HEK293 (cell line): ENCODE measurements around the gene HSDL2.

Source experiments
- CTCF ChIA-PET: fragments of 350-600 bp; formaldehyde crosslinking; extraction: SDS; loops from one replicate; lab custom pipeline; 2021; ENCODE audit warnings: antibody characterized with exemption; lab: Yijun Ruan, JAX
- POLR2A ChIA-PET: fragments of 300-600 bp; formaldehyde crosslinking; extraction: SDS; loops from one replicate; lab custom pipeline; 2020; ENCODE audit warnings: antibody characterized with exemption, inconsistent platforms; lab: Yijun Ruan, JAX
- H3K27ac ChIP-seq: fragments of 200-500 bp; sonication (Bioruptor generic); 2 replicates; pipeline ENCODE4 v1.5.1; 2014; ENCODE audit warnings: low read depth, low read length, control low read depth, inconsistent platforms; ENCODE audit errors: extremely low read depth
- H3K36me3 ChIP-seq, 2 experiments: fragments of 200-500 bp in 1 of 2; sonication (Bioruptor generic) in 1 of 2; 1 replicate in 1 of 2; 2 replicates in 1 of 2; pipeline ENCODE4 v1.5.1; 2014 to 2017; ENCODE audit warnings: inconsistent platforms in 2 of 2, low read length in 2 of 2; ENCODE audit not compliant: control insufficient read depth in 2 of 2, insufficient read depth in 1 of 2
- H3K4me1 ChIP-seq: fragments of 200-500 bp; sonication (Bioruptor generic); 2 replicates; pipeline ENCODE4 v1.5.1; 2014; ENCODE audit warnings: mild to moderate bottlenecking, low read length, inconsistent platforms; ENCODE audit not compliant: control insufficient read depth, insufficient read depth
- H3K4me3 ChIP-seq: 2 replicates; pipeline ENCODE4 v1.5.1; 2011; ENCODE audit warnings: low read depth, mild to moderate bottlenecking, control low read depth, low read length, moderate library complexity
- H3K9me3 ChIP-seq: fragments of 200-500 bp; sonication (Bioruptor generic); 2 replicates; pipeline ENCODE4 v1.5.1; 2014; ENCODE audit warnings: low read depth, low read length, inconsistent platforms; ENCODE audit not compliant: control insufficient read depth, insufficient read depth
- KLF1 ChIP-seq: fragments of 450-650 bp; formaldehyde crosslinking; IDR thresholded peaks from 2 replicates; pipeline ENCODE4 v1.5.1; 2016; ENCODE audit warnings: missing biosample characterization, missing genetic modification characterization
- KLF10 ChIP-seq: fragments of 450-650 bp; IDR thresholded peaks from 2 replicates; pipeline ENCODE4 v1.5.1; 2018; ENCODE audit warnings: missing biosample characterization, mild to moderate bottlenecking, missing genetic modification characterization
- KLF8 ChIP-seq: fragments of 450-650 bp; formaldehyde crosslinking; IDR thresholded peaks from 2 replicates; pipeline ENCODE4 v1.5.1; 2016; ENCODE audit warnings: missing biosample characterization, missing genetic modification characterization
- MZF1 ChIP-seq: fragments of 450-650 bp; formaldehyde crosslinking; IDR thresholded peaks from 2 replicates; pipeline ENCODE4 v1.5.1; 2017; ENCODE audit warnings: missing biosample characterization, missing genetic modification characterization, borderline replicate concordance
- SETDB1 ChIP-seq: IDR thresholded peaks from one replicate; pipeline ENCODE4 v1.6.1; 2017; ENCODE audit warnings: mild to moderate bottlenecking, low read length, moderate library complexity, mixed read lengths; ENCODE audit not compliant: insufficient read length
- TCF7L2 ChIP-seq: IDR thresholded peaks from 2 replicates; pipeline ENCODE4 v1.6.1; 2011; ENCODE audit warnings: low read depth, mild to moderate bottlenecking, inconsistent platforms, low read length, moderate library complexity, borderline replicate concordance
- ZFP37 ChIP-seq: fragments of 450-650 bp; formaldehyde crosslinking; IDR thresholded peaks from 2 replicates; pipeline ENCODE4 v1.5.1; 2016; ENCODE audit warnings: missing biosample characterization, missing genetic modification characterization
- ZFP41 ChIP-seq: fragments of 450-650 bp; formaldehyde crosslinking; IDR thresholded peaks from 2 replicates; pipeline ENCODE4 v1.5.1; 2016; ENCODE audit warnings: missing biosample characterization, missing genetic modification characterization, borderline replicate concordance
- ZIC2 ChIP-seq: fragments of 450-650 bp; formaldehyde crosslinking; IDR thresholded peaks from 2 replicates; pipeline ENCODE4 v1.5.1; 2016; ENCODE audit warnings: missing biosample characterization, missing genetic modification characterization
- ZNF202 ChIP-seq: fragments of 450-650 bp; formaldehyde crosslinking; IDR thresholded peaks from 2 replicates; pipeline ENCODE4 v1.5.1; 2016; ENCODE audit warnings: missing biosample characterization, missing genetic modification characterization, borderline replicate concordance
- ZNF302 ChIP-seq: fragments of 450-650 bp; formaldehyde crosslinking; IDR thresholded peaks from 2 replicates; pipeline ENCODE4 v1.5.1; 2016; ENCODE audit warnings: missing biosample characterization, missing genetic modification characterization, low read depth
- ZNF350 ChIP-seq: fragments of 450-650 bp; formaldehyde crosslinking; IDR thresholded peaks from 2 replicates; pipeline ENCODE4 v1.5.0; 2017; ENCODE audit warnings: missing biosample characterization, mild to moderate bottlenecking, missing genetic modification characterization
- ZNF521 ChIP-seq: fragments of 450-650 bp; formaldehyde crosslinking; IDR thresholded peaks from 2 replicates; pipeline ENCODE4 v1.5.1; 2017; ENCODE audit warnings: missing biosample characterization, mild to moderate bottlenecking, missing genetic modification characterization
- ZNF629 ChIP-seq: fragments of 450-650 bp; formaldehyde crosslinking; IDR thresholded peaks from 2 replicates; pipeline ENCODE4 v1.5.1; 2017; ENCODE audit warnings: missing biosample characterization, missing genetic modification characterization
- ZNF654 ChIP-seq: fragments of 450-650 bp; formaldehyde crosslinking; IDR thresholded peaks from 2 replicates; pipeline ENCODE4 v1.5.1; 2016; ENCODE audit warnings: low read depth, missing biosample characterization, missing genetic modification characterization
- ZNF776 ChIP-seq: fragments of 450-650 bp; formaldehyde crosslinking; IDR thresholded peaks from 2 replicates; pipeline ENCODE4 v1.5.0; 2017; ENCODE audit warnings: missing biosample characterization, missing genetic modification characterization, borderline replicate concordance
- ZNF837 ChIP-seq: fragments of 450-650 bp; formaldehyde crosslinking; IDR thresholded peaks from 2 replicates; pipeline ENCODE4 v1.5.1; 2016; ENCODE audit warnings: missing biosample characterization, missing genetic modification characterization
- TF ChIP-seq, protein P1 (sequence below): fragments of 450-650 bp; formaldehyde crosslinking; IDR thresholded peaks from 2 replicates; pipeline ENCODE4 v1.5.1; 2016; ENCODE audit warnings: missing biosample characterization, missing genetic modification characterization
- TF ChIP-seq, protein P2 (sequence below): fragments of 450-650 bp; formaldehyde crosslinking; IDR thresholded peaks from 2 replicates; pipeline ENCODE4 v1.5.1; 2016; ENCODE audit warnings: missing biosample characterization, missing genetic modification characterization
- TF ChIP-seq, protein P3 (sequence below): fragments of 450-650 bp; formaldehyde crosslinking; IDR thresholded peaks from 2 replicates; pipeline ENCODE4 v1.5.1; 2016; ENCODE audit warnings: missing biosample characterization, missing genetic modification characterization
- TF ChIP-seq, protein P4 (sequence below): IDR thresholded peaks from 2 replicates; pipeline ENCODE4 v1.6.1; 2011; ENCODE audit warnings: mild to moderate bottlenecking, low read depth, low read length, borderline replicate concordance

The HSDL2 gene

DNA sequence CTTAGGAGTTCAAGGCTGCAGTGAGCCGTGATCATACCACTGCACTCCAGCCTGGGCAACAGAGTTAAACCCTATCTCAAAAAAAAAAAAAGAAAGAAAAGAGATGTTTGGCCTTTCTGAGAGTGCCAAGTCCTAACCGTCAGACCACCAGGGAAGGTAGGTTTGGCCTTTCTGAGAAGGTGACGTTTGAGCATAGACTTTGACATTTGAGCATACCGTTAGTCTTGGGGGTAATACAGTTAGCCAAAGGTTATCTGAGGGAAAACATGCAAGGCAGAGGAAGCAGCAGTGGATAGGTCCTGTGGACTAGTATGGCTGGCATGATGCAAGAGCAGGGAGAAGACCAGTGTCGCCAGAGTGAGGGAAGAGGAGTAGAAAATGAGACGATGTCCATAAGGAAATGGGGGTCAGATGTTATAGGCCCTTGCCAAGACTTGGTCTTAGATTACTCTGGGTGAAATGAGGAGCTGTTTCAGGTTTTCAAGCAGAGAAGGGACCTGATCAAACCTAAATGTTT, 50.2 kb downstream of the HSDL2 start (continued):
- TF ChIP-seq, protein P1, sequence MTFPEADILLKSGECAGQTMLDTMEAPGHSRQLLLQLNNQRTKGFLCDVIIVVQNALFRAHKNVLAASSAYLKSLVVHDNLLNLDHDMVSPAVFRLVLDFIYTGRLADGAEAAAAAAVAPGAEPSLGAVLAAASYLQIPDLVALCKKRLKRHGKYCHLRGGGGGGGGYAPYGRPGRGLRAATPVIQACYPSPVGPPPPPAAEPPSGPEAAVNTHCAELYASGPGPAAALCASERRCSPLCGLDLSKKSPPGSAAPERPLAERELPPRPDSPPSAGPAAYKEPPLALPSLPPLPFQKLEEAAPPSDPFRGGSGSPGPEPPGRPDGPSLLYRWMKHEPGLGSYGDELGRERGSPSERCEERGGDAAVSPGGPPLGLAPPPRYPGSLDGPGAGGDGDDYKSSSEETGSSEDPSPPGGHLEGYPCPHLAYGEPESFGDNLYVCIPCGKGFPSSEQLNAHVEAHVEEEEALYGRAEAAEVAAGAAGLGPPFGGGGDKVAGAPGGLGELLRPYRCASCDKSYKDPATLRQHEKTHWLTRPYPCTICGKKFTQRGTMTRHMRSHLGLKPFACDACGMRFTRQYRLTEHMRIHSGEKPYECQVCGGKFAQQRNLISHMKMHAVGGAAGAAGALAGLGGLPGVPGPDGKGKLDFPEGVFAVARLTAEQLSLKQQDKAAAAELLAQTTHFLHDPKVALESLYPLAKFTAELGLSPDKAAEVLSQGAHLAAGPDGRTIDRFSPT = no peak
- no peak for TF ChIP-seq TCF7L2
- TF ChIP-seq, protein P2, sequence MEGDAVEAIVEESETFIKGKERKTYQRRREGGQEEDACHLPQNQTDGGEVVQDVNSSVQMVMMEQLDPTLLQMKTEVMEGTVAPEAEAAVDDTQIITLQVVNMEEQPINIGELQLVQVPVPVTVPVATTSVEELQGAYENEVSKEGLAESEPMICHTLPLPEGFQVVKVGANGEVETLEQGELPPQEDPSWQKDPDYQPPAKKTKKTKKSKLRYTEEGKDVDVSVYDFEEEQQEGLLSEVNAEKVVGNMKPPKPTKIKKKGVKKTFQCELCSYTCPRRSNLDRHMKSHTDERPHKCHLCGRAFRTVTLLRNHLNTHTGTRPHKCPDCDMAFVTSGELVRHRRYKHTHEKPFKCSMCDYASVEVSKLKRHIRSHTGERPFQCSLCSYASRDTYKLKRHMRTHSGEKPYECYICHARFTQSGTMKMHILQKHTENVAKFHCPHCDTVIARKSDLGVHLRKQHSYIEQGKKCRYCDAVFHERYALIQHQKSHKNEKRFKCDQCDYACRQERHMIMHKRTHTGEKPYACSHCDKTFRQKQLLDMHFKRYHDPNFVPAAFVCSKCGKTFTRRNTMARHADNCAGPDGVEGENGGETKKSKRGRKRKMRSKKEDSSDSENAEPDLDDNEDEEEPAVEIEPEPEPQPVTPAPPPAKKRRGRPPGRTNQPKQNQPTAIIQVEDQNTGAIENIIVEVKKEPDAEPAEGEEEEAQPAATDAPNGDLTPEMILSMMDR (tag by site-specific recombination) = no peak

DNA sequence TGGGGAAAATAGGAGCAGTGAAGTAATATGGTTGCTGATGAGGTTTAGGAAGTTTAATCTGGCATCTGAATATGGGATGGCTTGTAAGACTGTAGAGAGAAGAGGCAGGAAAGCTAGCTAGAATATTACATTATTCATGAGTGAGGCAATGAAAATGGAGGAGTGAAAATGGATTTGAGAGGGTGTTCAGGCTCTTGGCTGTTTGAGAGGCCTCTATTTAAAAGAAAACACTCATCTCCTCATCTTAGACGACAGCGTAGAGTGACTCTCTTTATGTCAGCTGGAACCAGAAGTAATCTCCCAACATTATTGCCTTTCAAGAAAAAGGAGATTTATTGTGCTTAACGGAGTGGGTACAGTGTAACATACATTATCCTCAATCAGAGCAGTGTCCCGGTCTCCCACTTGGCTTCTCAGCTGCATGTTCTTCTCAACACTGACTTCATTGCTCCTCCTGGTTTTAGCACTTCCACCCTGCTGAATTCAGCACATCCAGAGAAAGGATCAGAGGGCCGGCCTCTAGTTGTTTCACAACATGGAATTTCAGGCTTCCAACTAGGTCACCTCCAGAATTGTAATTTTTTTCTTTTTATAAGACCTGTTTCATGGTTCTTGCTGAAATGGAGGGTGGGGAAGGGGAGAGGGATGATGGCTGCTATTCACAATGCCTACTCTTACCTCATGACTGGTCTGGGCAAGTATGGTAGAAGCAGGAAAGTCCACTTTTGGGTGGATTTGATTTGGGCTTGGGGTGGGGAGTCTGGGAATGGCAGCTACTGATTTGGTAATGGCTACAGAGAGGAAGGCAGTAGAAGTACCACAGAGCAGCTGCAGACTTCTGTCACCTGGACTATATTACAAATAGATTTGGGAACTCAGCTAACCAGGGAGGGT, 53.8 kb downstream of the HSDL2 start:
- ChIA-PET POLR2A (no interaction called here), CTCF (interaction anchor here (2.3 kb wide), 1 partner anchor 10 kb away, joined by 9 read pairs; no protein-coding TSS in a partner anchor)
- Histone ChIP-seq H3K36me3 (peaks cover 0 to 8% of the 10 kb centered on the region in 2 experiments; a peak in 2 of 3 replicates), H3K4me3 (no peak overlapping the region), H3K27ac (no peak overlapping the region), H3K4me1 (no peaks in the 10 kb centered on the region), H3K9me3 (no peaks in the 10 kb centered on the region)
- TF ChIP-seq ZNF837 (no peak), ZNF629 (tag by site-specific recombination) (no peak), ZNF654 (tag by site-specific recombination) (no peak), ZNF202 (tag by site-specific recombination) (no peak), KLF1 (tag by site-specific recombination) (no peak), TCF7L2 (no peak), KLF10 (tag by site-specific recombination) (no peak), MZF1 (no peak), SETDB1 (no peak), ZIC2 (tag by site-specific recombination) (no peak), ZNF350 (tag by site-specific recombination) (no peak), ZNF521 (tag by site-specific recombination) (no peak), ZNF302 (no peak), ZFP37 (no peak), KLF8 (tag by site-specific recombination) (no peak), ZFP41 (tag by site-specific recombination) (no peak), ZNF776 (tag by site-specific recombination) (no peak)
- TF ChIP-seq, protein P3, sequence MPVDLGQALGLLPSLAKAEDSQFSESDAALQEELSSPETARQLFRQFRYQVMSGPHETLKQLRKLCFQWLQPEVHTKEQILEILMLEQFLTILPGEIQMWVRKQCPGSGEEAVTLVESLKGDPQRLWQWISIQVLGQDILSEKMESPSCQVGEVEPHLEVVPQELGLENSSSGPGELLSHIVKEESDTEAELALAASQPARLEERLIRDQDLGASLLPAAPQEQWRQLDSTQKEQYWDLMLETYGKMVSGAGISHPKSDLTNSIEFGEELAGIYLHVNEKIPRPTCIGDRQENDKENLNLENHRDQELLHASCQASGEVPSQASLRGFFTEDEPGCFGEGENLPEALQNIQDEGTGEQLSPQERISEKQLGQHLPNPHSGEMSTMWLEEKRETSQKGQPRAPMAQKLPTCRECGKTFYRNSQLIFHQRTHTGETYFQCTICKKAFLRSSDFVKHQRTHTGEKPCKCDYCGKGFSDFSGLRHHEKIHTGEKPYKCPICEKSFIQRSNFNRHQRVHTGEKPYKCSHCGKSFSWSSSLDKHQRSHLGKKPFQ (tag by site-specific recombination) = no peak
- TF ChIP-seq, protein P4, sequence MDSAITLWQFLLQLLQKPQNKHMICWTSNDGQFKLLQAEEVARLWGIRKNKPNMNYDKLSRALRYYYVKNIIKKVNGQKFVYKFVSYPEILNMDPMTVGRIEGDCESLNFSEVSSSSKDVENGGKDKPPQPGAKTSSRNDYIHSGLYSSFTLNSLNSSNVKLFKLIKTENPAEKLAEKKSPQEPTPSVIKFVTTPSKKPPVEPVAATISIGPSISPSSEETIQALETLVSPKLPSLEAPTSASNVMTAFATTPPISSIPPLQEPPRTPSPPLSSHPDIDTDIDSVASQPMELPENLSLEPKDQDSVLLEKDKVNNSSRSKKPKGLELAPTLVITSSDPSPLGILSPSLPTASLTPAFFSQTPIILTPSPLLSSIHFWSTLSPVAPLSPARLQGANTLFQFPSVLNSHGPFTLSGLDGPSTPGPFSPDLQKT = no peak
